HG03342 (cell line): ENCODE results near the gene PEX10.
"Not testable (repeated sequence)": the region's sequence is repeated elsewhere in the genome, so short reads cannot be mapped to it uniquely, and the experiment has no call there.

ENCODE experiments used
- ATAC-seq: cut with Tn5 transposase; IDR thresholded peaks from one replicate; pipeline ENCODE4 v1.9.1; 2021; ENCODE audit warnings: mild to moderate bottlenecking, moderate library complexity; ENCODE audit not compliant: unreplicated experiment

PEX10 gene

GRCh38 chr1:2412395-2412772 lies at the start of gene PEX10:
TSS of gene PEX10 (minus strand) at chr1:2412564. CDS start at chr1:2412502, 62 bp downstream.
- peak; percentile 74 for ATAC-seq

DNA sequence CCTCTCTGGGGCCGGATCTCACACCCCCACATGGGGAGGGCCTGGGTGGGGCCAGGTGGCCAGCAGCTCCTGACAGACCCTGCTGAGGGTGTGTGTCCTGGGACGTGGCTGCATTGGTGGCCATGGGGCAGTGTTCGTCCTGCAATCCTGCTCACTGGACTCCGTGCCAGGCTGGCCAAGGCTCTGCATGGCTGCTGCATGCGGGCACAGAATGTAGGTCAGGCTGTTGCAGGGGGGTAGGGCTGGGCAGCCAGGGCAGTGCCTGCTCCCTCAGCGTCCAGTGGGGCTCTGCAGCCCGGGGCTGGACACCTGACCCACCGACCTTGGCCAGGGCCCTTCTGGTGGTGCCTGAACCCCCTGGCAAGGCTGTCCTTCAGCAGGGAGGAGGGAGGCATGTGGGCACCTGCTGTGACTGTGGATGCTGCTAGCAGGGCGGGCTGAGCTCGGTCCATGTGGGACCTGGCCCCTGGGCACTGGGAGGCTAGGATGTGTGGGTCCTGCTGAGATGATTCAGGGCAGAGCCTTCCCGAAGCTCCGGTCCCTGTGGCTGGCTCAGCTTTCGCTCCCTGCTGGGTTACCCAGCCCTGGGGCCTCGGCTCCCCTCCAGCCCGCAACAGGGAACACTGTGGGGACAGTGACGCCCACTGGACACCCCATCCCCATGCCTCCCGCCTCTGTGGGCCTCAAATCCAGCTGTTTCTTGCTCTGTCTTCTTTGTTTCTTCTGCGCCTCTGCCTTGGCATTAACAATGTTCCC lies 48.8 kb upstream of the PEX10 start:
- ATAC-seq, result no peak

DNA sequence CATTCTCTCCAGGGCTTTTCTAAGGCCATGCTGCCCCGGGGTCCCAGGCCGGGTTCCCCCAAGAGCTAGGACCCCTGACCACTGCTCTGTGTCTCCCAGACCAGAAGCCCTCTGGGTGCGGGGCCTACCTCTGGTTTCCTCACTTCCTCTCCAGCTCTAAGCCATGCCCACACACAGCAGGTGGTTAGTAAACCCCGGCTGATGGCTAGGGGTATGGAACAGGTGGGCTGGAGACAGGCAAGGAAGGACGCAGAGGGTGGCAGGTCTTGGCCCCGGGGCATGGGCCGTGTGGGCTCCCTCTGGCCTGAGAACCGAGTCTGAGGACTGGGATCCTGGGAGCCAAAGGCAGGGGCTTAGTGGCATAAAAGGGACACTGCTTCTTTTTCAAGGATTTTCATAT lies 47.8 kb upstream of the PEX10 start:
- no peak for ATAC-seq

- no peak for ATAC-seq
These were observed 47.4 kb upstream of the PEX10 start for GRCh38 chr1:2459757-2460156.

- ATAC-seq, result not testable (repeated sequence)
These were observed 46.9 kb upstream of the PEX10 start for GRCh38 chr1:2459102-2459753.

DNA sequence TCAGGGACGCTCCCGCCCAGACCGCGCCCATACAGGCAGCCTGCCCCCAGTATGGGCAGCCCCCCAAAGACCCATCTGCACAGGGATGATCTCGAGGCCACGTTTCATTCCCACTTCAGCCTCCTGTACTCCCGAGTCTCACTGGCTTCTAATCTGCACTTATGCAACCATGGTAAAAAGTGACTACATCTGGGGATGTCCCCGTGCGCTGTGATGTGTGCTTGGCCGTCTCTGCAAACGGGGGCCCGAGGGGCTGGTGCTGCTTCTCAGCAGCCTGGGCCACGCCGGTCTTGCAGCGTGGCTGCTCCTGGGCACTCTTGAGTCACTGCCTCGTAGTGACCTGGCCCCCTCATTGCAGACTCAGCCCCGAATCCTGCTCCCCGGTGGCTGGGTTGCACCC lies 46.3 kb upstream of the PEX10 start:
- ATAC-seq, result no peak

- no peak for ATAC-seq
These were observed 45.1 kb upstream of the PEX10 start for GRCh38 chr1:2457444-2457843.

DNA sequence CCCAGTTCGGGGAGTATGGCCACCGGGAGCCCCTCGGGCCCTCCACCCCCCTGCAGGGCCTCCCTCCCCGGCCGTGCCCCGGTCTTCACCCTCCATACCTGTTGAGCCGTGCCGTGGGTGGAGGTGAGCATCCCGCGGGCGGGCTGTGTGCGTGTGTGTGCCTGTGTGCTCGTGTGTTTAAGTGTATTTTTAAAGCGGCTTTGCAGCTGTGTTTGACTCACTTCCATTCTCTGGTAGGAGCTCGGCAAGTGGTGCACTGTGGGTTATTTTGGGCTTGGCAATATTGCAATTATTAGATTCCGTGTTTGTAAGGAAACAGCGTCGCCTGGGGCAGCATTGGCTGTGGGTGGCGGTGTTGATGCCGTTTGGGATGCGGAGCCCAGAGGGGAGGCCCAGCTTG lies 43.4 kb upstream of the PEX10 start:
- ATAC-seq, result no peak

GRCh38 chr1:2454227-2454626 lies 41.9 kb upstream of the PEX10 start:
- no peak for ATAC-seq

- no peak for ATAC-seq
These were observed 40.6 kb upstream of the PEX10 start for GRCh38 chr1:2452932-2453315.

DNA sequence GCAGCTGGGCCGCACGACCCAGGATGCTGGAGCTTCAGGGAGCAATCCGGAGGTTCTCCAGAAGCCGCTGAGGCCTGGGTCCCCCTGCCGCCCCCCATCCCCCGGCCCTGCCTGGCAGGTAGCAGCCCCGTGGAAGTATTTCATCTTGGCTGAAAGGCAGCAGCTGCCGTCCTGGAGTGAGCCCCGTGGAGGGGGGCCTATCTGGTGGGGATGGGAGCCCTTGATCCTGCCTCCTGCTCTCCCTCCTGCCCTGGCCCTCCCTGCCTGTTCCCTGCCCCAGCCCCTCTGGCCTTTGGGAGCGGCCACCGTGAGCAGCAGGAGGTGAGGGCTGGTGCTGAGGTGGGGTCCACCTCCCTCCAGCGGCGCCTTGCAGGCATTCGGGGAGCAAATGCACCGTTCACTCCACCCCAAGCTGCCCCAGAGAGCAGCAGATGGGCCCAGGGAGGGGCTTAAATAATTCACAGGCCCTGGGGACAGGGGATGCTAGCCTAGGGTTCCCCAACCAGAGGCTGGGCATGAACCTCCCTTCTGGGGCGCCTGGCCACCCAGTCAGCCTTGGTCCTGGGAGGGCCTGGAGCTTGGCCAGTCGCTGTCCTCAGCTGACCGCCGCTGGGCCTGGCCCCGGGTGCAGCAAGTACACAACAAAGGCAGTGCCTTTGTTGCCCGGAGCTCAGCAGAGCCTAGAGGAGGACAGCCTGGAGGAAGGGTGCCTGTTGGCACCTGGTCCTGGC lies 40.0 kb upstream of the PEX10 start:
- no peak for ATAC-seq

DNA sequence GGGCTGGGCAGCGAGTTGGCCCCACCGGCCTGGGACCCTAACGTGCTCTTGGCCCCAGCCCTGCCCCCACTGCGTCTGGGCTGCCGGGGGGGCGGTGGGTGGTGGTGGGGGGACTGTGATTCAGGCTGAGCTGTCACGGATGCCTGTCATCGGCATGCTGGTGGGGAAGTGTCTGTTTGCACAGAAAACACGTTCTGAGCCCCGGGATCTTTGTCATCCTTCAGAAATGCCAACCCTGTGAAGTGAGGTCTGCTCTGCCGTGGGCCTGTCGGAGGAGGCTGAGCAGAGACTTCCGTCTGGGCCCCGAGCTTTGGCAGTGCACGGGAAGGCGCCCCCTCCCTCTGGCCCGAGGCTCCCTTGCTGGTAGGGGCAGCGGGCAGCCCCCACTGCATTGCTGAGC lies 39.4 kb upstream of the PEX10 start:
- no peak for ATAC-seq

DNA sequence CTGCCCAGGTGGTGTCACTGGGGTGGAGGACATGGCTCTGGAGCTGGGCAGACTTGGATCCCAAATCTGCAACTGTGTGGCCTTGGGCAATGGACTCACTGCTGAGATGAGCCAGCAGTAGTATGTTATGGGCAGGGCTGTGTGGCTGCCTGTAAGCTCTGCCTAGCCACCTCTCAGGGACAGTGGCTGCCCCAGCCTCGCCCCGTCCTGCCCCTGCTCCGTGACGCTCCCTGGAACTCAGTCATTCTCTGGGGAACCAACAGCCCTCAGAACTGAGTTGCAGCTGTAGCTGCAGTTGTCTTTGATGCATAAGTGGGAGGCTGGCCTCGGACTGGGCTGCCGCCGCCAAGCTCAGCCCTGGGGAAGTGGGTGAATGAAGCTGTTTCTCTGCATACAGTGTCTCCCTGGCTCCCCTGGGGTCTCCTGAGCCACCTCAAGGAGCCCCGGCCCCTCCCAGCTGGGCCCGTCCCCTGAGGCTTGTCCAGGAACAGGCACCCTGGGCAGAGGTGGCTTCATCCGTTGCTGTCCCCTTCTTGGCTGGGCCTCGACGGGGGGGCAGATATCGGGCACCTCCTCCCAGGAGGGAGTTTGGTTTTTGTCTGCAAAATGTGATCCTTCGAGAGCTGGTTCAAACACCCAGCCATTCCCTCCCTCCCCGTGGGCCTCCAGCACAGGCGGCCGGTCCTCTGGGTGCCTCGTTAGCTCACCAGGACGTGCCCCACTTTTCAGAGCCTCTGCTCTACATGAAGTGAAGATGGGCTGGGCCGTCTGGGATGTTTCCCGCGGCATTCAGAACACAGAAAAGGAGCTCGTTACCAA lies 37.5 kb upstream of the PEX10 start:
- ATAC-seq, result no peak

DNA sequence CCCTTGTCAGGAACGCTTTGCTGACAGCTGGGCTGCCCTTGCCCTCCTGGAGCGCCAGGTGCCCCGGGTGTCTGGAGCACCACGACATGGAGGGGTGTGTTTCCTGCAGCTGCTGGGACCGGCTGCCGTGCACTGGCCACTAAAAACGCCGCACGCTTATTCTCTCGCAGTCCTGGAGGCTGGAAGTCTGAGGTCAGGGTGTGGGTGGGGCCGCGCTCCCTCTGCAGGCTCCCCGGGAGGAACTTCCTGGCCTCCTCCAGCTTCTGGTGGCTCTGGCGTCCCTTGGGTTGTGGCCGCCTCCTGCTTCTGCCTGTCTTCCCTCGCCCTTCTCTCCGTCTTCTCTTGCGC lies 35.7 kb upstream of the PEX10 start:
- no peak for ATAC-seq

DNA sequence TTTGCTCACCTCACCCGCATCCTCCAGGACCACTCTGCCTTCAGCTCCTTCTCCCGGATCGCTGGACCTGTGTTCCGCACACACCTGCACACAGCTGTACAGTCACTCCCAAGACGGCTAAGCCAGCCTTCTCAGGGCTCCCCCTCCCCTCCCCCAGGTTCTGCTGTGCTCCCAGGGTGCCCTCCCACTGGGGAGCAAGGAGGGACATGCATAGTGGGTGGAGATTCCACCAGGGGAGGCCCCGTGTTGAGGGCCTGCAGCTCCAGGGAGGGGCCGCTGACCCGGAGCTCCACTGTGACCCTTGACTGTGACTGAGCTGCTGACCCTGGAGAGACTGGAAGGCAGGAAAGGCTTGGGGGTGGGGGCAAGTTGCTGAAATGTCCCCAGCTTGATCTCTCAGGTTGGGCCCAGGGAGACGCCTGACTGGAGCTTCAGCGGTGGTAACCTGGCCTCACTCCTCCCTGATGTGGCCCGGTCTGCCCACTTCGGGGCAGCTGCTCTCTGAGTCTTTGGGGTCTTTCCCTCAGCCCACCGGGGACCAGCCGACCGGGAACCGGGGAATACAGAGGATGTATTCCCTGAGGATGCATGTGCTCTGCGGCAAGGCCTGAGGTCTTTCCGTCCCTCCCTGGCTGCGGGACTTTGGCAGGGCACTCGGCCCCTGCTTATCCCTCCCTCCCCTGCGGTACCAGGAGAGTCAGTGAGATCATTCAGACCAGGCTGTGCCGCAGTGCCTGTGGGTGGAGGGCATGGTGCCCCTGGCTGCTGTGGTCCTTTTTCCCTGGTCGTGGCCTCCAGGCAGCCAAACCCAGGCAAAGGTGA lies 35.1 kb upstream of the PEX10 start:
- ATAC-seq, result no peak

- ATAC-seq, result no peak
These were observed 34.5 kb upstream of the PEX10 start for GRCh38 chr1:2446861-2447260.

DNA sequence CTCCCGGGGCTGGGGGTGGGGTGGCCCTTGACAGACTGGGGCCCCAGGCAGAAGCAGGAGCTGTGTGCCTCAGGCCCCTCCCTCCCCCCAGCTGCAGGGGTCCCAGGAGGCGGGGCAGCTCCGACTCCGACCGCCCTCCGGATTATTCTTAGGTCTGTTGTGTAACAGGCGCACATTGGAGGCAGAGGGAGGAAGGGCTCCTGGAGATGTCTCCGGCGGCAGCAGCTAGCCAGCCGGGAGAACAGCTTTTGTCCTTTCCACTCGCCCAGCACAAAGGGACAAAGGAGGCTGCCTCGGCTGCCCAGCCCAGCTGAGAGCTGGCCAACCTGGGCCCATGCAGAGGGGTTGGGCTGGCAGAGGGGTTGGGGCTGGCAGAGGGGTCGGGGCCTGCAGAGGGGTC lies 34.0 kb upstream of the PEX10 start:
- ATAC-seq, result no peak

DNA sequence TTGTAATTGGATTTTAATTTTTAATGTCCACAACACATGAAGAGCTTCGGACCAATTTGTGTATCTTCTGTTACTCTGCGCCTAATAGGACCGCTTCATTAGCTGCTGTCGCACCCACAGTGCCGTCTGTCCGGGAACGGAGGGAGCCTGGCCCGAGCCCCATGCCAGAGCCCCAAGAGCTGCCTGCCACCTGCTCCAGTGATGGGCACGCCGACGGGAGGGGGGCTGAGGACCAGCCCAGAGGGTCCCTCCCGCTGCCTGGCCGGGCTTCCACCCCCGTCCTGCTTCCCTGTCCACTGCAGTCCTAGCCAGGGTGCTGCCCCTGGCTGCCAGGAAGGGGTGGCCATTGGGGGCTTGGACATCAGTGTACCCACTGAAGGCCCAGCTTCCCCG lies 33.5 kb upstream of the PEX10 start:
- ATAC-seq, result no peak

GRCh38 chr1:2445162-2445822 lies 32.9 kb upstream of the PEX10 start:
- no peak for ATAC-seq

DNA sequence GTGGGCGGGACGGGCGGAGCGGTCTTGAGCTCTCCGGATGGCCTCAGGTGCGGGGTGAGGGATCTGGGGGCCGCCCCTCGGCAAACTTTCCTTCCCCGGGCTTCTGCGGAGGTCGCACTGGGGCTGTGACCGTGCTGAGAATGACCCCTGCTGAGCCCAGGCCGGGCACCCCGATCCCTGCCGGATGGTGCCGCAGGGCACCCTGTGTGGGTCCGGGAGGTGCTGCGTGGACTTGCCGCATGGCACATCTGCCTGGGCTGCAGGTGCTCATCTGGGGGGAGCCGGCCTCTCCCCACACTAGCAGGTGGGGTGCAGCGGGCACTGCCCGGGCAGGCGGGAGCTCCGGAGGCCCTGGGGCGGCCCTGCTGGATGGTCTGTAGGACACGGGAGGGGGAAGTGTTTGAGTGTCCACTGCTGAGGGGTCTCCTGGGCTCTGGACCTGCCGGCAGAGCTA lies 31.8 kb upstream of the PEX10 start:
- ATAC-seq, result no peak
